Measurements from ENCODE around the gene CHAF1A.

Gene CHAF1A

GRCh38 chr19:4357921-4358326 lies 44.5 kb upstream of the CHAF1A start:
- H3K36me3 ChIP-seq = peaks cover 32 to 90% (median 41%) of the 10 kb centered on the region in 3 donors
- no peak overlapping the region for H3K4me3 ChIP-seq
- H3K27ac ChIP-seq = no peak overlapping the region
- H3K27me3 ChIP-seq = no peaks in the 10 kb centered on the region
- intact Hi-C loops (cut with DNase I; ENCODE audit: low total_unique reads) = no loop called here
- no peaks in the 10 kb centered on the region for H3K9me3 ChIP-seq
- no peak for TF ChIP-seq CTCF (IDR thresholded peaks at IDR 0.05)
- peak in 1 of 2 donors; percentile 64 for DNase-seq
- no peaks in the 10 kb centered on the region for H3K4me1 ChIP-seq

- H3K4me1 ChIP-seq = no peaks in the 10 kb centered on the region
- no peak for DNase-seq
- H3K27me3 ChIP-seq = no peaks in the 10 kb centered on the region
- no peaks in the 10 kb centered on the region for H3K9me3 ChIP-seq
- intact Hi-C loops (cut with DNase I; ENCODE audit: low total_unique reads) = no loop called here
- TF ChIP-seq CTCF (IDR thresholded peaks at IDR 0.05) = no peak
- no peak overlapping the region for H3K4me3 ChIP-seq
- peaks cover 42 to 97% (median 51%) of the 10 kb centered on the region in 3 donors for H3K36me3 ChIP-seq
- H3K27ac ChIP-seq = no peak overlapping the region
Measured at GRCh38 chr19:4358709-4359626, 43.5 kb upstream of the CHAF1A start.

GRCh38 chr19:4359627-4360000 lies 42.8 kb upstream of the CHAF1A start:
- H3K9me3 ChIP-seq = no peaks in the 10 kb centered on the region
- TF ChIP-seq CTCF (IDR thresholded peaks at IDR 0.05) = no peak
- H3K27me3 ChIP-seq = no peaks in the 10 kb centered on the region
- no peak overlapping the region for H3K4me3 ChIP-seq
- H3K36me3 ChIP-seq = peaks cover 49 to 97% (median 58%) of the 10 kb centered on the region in 3 donors
- no peak overlapping the region for H3K27ac ChIP-seq
- intact Hi-C loops (cut with DNase I; ENCODE audit: low total_unique reads) = no loop called here
- peak in 1 of 2 donors; percentile 63 for DNase-seq
- H3K4me1 ChIP-seq = no peaks in the 10 kb centered on the region

GRCh38 chr19:4360081-4360569 lies 42.3 kb upstream of the CHAF1A start:
- no peak overlapping the region for H3K27ac ChIP-seq
- TF ChIP-seq CTCF (IDR thresholded peaks at IDR 0.05) = no peak
- no peaks in the 10 kb centered on the region for H3K9me3 ChIP-seq
- no peaks in the 10 kb centered on the region for H3K27me3 ChIP-seq
- peaks cover 52 to 97% (median 61%) of the 10 kb centered on the region in 3 donors for H3K36me3 ChIP-seq
- peak in 1 of 2 donors; percentile 61 for DNase-seq
- no peak overlapping the region for H3K4me3 ChIP-seq
- intact Hi-C loops (cut with DNase I; ENCODE audit: low total_unique reads) = no loop called here
- H3K4me1 ChIP-seq = no peaks in the 10 kb centered on the region

GRCh38 chr19:4360641-4361151 lies 41.7 kb upstream of the CHAF1A start:
- Histone ChIP-seq H3K9me3 (no peaks in the 10 kb centered on the region), H3K4me3 (no peak overlapping the region), H3K4me1 (no peaks in the 10 kb centered on the region), H3K27me3 (no peaks in the 10 kb centered on the region), H3K27ac (no peak overlapping the region), H3K36me3 (peaks cover 57 to 99% (median 67%) of the 10 kb centered on the region in 3 donors)
- no peak for TF ChIP-seq CTCF (IDR thresholded peaks at IDR 0.05)
- intact Hi-C loops (cut with DNase I; ENCODE audit: low total_unique reads) = no loop called here
- DNase-seq = peak in 1 of 2 donors; percentile 66
